OCI-LY3 (cell line): ENCODE measurements around the gene PTPN11.

Source experiments
- H2AFZ ChIP-seq: fragments of 200-600, 300-600 bp; shearing (Covaris generic); 2 replicates; pipeline ENCODE4 v1.6.0; 2014; ENCODE audit warnings: antibody characterized with exemption, low read depth, low read length
- H3K27ac ChIP-seq: fragments of 200-600, 300-600 bp; sonication (generic); 2 replicates; pipeline ENCODE4 v1.5.1; 2014; ENCODE audit warnings: mild to moderate bottlenecking, low read length, moderate library complexity, mixed read lengths
- H3K27me3 ChIP-seq: fragments of 200-600, 300-600 bp; sonication (generic); 2 replicates; pipeline ENCODE4 v1.6.1; 2014; ENCODE audit warnings: low read depth, low read length, mixed read lengths
- H3K36me3 ChIP-seq: fragments of 200-600, 300-600 bp; sonication (generic); replicated peaks from 2 replicates; pipeline ENCODE3; 2014; ENCODE audit warnings: low read depth, low read length, mixed read lengths
- H3K4me1 ChIP-seq: fragments of 300-600, 200-600 bp; sonication (generic); 2 replicates; pipeline ENCODE4 v1.6.1; 2014; ENCODE audit warnings: low read length, mixed read lengths
- H3K4me2 ChIP-seq: fragments of 200-600, 300-600 bp; sonication (generic); 2 replicates; pipeline ENCODE4 v1.6.1; 2014; ENCODE audit warnings: low read length, mixed read lengths
- H3K4me3 ChIP-seq: fragments of 300-600, 200-600 bp; sonication (generic); 2 replicates; pipeline ENCODE4 v1.5.1; 2014; ENCODE audit warnings: antibody characterized with exemption, mild to moderate bottlenecking, low read length, moderate library complexity
- H3K79me2 ChIP-seq: fragments of 300-600, 200-600 bp; shearing (Covaris generic); 2 replicates; pipeline ENCODE4 v1.6.1; 2014; ENCODE audit warnings: mild to moderate bottlenecking, low read length, mixed read lengths
- H3K9ac ChIP-seq: fragments of 300-600, 200-600 bp; shearing (Covaris generic); 2 replicates; pipeline ENCODE4 v1.6.0; 2014; ENCODE audit warnings: mild to moderate bottlenecking, low read length, moderate library complexity
- H3K9me3 ChIP-seq: fragments of 200-600, 300-600 bp; shearing (Covaris generic); 2 replicates; pipeline ENCODE4 v1.6.1; 2014; ENCODE audit warnings: low read length, mixed read lengths; ENCODE audit not compliant: insufficient read depth
- H4K20me1 ChIP-seq: fragments of 200-600, 300-600 bp; sonication (generic); 2 replicates; pipeline ENCODE4 v1.6.1; 2016; ENCODE audit warnings: low read length, mixed read lengths; ENCODE audit not compliant: insufficient read depth
- CTCF ChIP-seq: fragments of 200-600, 300-600 bp; sonication (generic); IDR thresholded peaks from 2 replicates; pipeline ENCODE4 v1.5.1; 2014; ENCODE audit warnings: antibody characterized with exemption, low read length, low read depth
- EZH2phosphoT487 ChIP-seq: fragments of 200-600 bp; shearing (Covaris generic); IDR thresholded peaks from 2 replicates; pipeline ENCODE4 v1.6.1; 2018; ENCODE audit warnings: antibody characterized with exemption, mixed run types, low read depth

PTPN11 gene

GRCh38 chr12:112546339-112546738, 127.6 kb downstream of the PTPN11 start:
- Histone ChIP-seq H3K36me3 (no peaks in the 10 kb centered on the region), H4K20me1 (no peaks in the 10 kb centered on the region), H2AFZ (no peak overlapping the region), H3K79me2 (no peaks in the 10 kb centered on the region), H3K27me3 (peaks cover 5% of the 10 kb centered on the region; the same call in 1 of the 2 replicates), H3K4me1 (peaks cover 6% of the 10 kb centered on the region; the same call in 1 of the 2 replicates), H3K4me3 (no peak overlapping the region), H3K9me3 (no peaks in the 10 kb centered on the region), H3K4me2 (no peak overlapping the region), H3K27ac (no peak overlapping the region), H3K9ac (no peak overlapping the region)
- no peak for TF ChIP-seq CTCF
- TF ChIP-seq EZH2phosphoT487: no peak

GRCh38 chr12:112546996-112547395, 128.2 kb downstream of the PTPN11 start:
- no peaks in the 10 kb centered on the region for H3K79me2 ChIP-seq
- no peak overlapping the region for H3K27ac ChIP-seq
- H3K9me3 ChIP-seq: no peaks in the 10 kb centered on the region
- peaks cover 6% of the 10 kb centered on the region; the same call in 1 of the 2 replicates for H3K4me1 ChIP-seq
- H2AFZ ChIP-seq: no peak overlapping the region
- H3K9ac ChIP-seq: no peak overlapping the region
- no peak for TF ChIP-seq CTCF
- no peak for TF ChIP-seq EZH2phosphoT487
- no peaks in the 10 kb centered on the region for H3K36me3 ChIP-seq
- H3K4me3 ChIP-seq: no peak overlapping the region
- no peaks in the 10 kb centered on the region for H4K20me1 ChIP-seq
- peaks cover 5% of the 10 kb centered on the region; the same call in 1 of the 2 replicates for H3K27me3 ChIP-seq
- H3K4me2 ChIP-seq: no peak overlapping the region

GRCh38 chr12:112549031-112549430, 130.3 kb downstream of the PTPN11 start:
- no peak overlapping the region for H3K27ac ChIP-seq
- no peak overlapping the region for H2AFZ ChIP-seq
- H3K4me2 ChIP-seq: no peak overlapping the region
- peaks cover 13% of the 10 kb centered on the region; the same call in 1 of the 2 replicates for H3K27me3 ChIP-seq
- H3K9ac ChIP-seq: no peak overlapping the region
- no peak overlapping the region for H3K4me3 ChIP-seq
- peaks cover 6% of the 10 kb centered on the region; the same call in 1 of the 2 replicates for H3K4me1 ChIP-seq
- no peaks in the 10 kb centered on the region for H3K9me3 ChIP-seq
- no peaks in the 10 kb centered on the region for H3K36me3 ChIP-seq
- H3K79me2 ChIP-seq: no peaks in the 10 kb centered on the region
- no peak for TF ChIP-seq EZH2phosphoT487
- no peaks in the 10 kb centered on the region for H4K20me1 ChIP-seq

GRCh38 chr12:112551681-112552080, 132.9 kb downstream of the PTPN11 start:
- no peaks in the 10 kb centered on the region for H3K9me3 ChIP-seq
- no peaks in the 10 kb centered on the region for H4K20me1 ChIP-seq
- H3K27ac ChIP-seq: no peak overlapping the region

GRCh38 chr12:112555621-112556233, 137.0 kb downstream of the PTPN11 start:
- Histone ChIP-seq H2AFZ (no peak overlapping the region), H3K9me3 (no peaks in the 10 kb centered on the region)

More at GRCh38 chr12:112551681-112552080, 132.9 kb downstream of the PTPN11 start:
- Histone ChIP-seq H3K4me2 (no peak overlapping the region), H3K9ac (no peak overlapping the region), H3K79me2 (no peaks in the 10 kb centered on the region), H3K27me3 (peaks cover 16% of the 10 kb centered on the region; the same call in 1 of the 2 replicates), H2AFZ (no peak overlapping the region), H3K4me1 (no peaks in the 10 kb centered on the region), H3K36me3 (no peaks in the 10 kb centered on the region), H3K4me3 (no peak overlapping the region)
- TF ChIP-seq EZH2phosphoT487: no peak

More at GRCh38 chr12:112555621-112556233, 137.0 kb downstream of the PTPN11 start:
- Histone ChIP-seq H3K4me3 (no peak overlapping the region), H4K20me1 (no peaks in the 10 kb centered on the region), H3K9ac (no peak overlapping the region), H3K27me3 (peaks cover 12% of the 10 kb centered on the region; the same call in 1 of the 2 replicates), H3K4me2 (no peak overlapping the region), H3K27ac (no peak overlapping the region), H3K36me3 (no peaks in the 10 kb centered on the region), H3K4me1 (no peaks in the 10 kb centered on the region), H3K79me2 (no peaks in the 10 kb centered on the region)
- TF ChIP-seq EZH2phosphoT487 (no peak), CTCF (no peak)
